Kidney tubule cell (primary cell): Measurements from ENCODE around the gene ZNF316.

Source experiments
- DNase-seq: peaks from one replicate; pipeline ENCODE4 v3.0.0-alpha.2; 2018; ENCODE audit warnings: low spot score

ZNF316 gene

GRCh38 chr7:6636741-6637543 lies at the start of gene ZNF316:
TSS of gene ZNF316 (plus strand) at chr7:6637318. CDS start at chr7:6642410, 5,092 bp downstream.
- peak; percentile 59 for DNase-seq

- DNase-seq: no peak
Measured at GRCh38 chr7:6588566-6588965, 48.6 kb upstream of the ZNF316 start.

- DNase-seq: no peak
Measured at GRCh38 chr7:6589151-6589828, 47.8 kb upstream of the ZNF316 start.

- peak; percentile 87 for DNase-seq
Measured at GRCh38 chr7:6589829-6590644, 47.1 kb upstream of the ZNF316 start, which contains the start of gene INTS15. TSS of gene INTS15 (plus strand) at chr7:6590021. CDS start at chr7:6590284, 263 bp downstream.

- no peak for DNase-seq
Measured at GRCh38 chr7:6590645-6591110, 46.4 kb upstream of the ZNF316 start.

- no peak for DNase-seq
Measured at GRCh38 chr7:6600093-6600492, 37.0 kb upstream of the ZNF316 start.

GRCh38 chr7:6604458-6604857 lies 32.7 kb upstream of the ZNF316 start:
- no peak for DNase-seq

GRCh38 chr7:6606866-6607583 lies 30.1 kb upstream of the ZNF316 start:
- DNase-seq: no peak

GRCh38 chr7:6607651-6608051 lies 29.5 kb upstream of the ZNF316 start:
- DNase-seq: no peak

GRCh38 chr7:6608081-6608480 lies 29.0 kb upstream of the ZNF316 start:
- DNase-seq: no peak

GRCh38 chr7:6608794-6609193 lies 28.3 kb upstream of the ZNF316 start:
- DNase-seq: no peak

GRCh38 chr7:6612819-6613218 lies 24.3 kb upstream of the ZNF316 start:
- DNase-seq: no peak

GRCh38 chr7:6613706-6614105 lies 23.4 kb upstream of the ZNF316 start:
- no peak for DNase-seq

GRCh38 chr7:6614953-6615722 lies 22.0 kb upstream of the ZNF316 start, which contains the start of gene ZNF853:
TSS of gene ZNF853 (plus strand) at chr7:6615610. CDS start at chr7:6616175, 565 bp downstream.
- DNase-seq: no peak

- DNase-seq: peak; percentile 45
Measured at GRCh38 chr7:6615723-6616555, 21.2 kb upstream of the ZNF316 start.

GRCh38 chr7:6616854-6617643 lies 20.1 kb upstream of the ZNF316 start:
- DNase-seq: no peak

GRCh38 chr7:6618621-6619020 lies 18.5 kb upstream of the ZNF316 start:
- DNase-seq: no peak

GRCh38 chr7:6619961-6620360 lies 17.2 kb upstream of the ZNF316 start:
- DNase-seq: no peak
